ENCODE measurements around the gene TSPYL1.

GRCh38 chr6:116278854-116279231, 887 bp downstream of the TSPYL1 start:
- TF ChIP-seq CTCF (IDR thresholded peaks at IDR 0.05; ENCODE audit: low read depth, low read length, missing input control) (no peak), GABPA (IDR thresholded peaks at IDR 0.05 in 1 of 2, conservative IDR thresholded peaks at IDR 0.05 in 1 of 2) (no peak), YY1 (IDR thresholded peaks at IDR 0.05) (no peak), REST (IDR thresholded peaks at IDR 0.05) (no peak), HNF4G (IDR thresholded peaks at IDR 0.05) (no peak), ATF3 (IDR thresholded peaks at IDR 0.05) (no peak)

Data from liver (tissue), 3 donors.